PC-3 (cell line): Measurements from ENCODE around the gene DTNBP1. TPM values are rescaled to one million over a fixed set of nuclear protein-coding genes. Genes with fewer than 3 reads are reported as not detected.

Source experiments
- ATAC-seq: fragments of 200-7000 bp; cut with Tn5 transposase; 2 replicates; pipeline ENCODE4 v1.9.1; 2020; ENCODE audit warnings: mild to moderate bottlenecking, moderate library complexity
- BruUV-seq: library from RNA; stranded (reverse); fragments of 400-500 nt; replicated peaks from 2 replicates; lab custom pipeline; 2021; lab: Mats Ljungman, UMichigan
- CTCF ChIA-PET: fragments of 300-600 bp; sonication (Branson Sonifier 250); formaldehyde crosslinking; loops from one replicate; lab custom pipeline; 2022; ENCODE audit warnings: antibody characterized with exemption; lab: Charles Lee
- POLR2A ChIA-PET: fragments of 300-600 bp; sonication (Branson Sonifier 250); formaldehyde crosslinking; loops from one replicate; lab custom pipeline; 2022; ENCODE audit warnings: antibody characterized with exemption; ENCODE audit not compliant: unreplicated experiment; lab: Charles Lee
- DNase-seq: peaks from one replicate; pipeline ENCODE4 v3.0.0-alpha.2; 2015
- H2AFZ ChIP-seq: fragments of 300-600 bp; sonication (generic); 2 replicates; pipeline ENCODE4 v1.6.0; 2016; ENCODE audit warnings: antibody characterized with exemption, low read length
- H3F3A ChIP-seq: fragments of 300-600 bp; sonication (generic); one replicate; pipeline ENCODE4 v1.6.0; 2017; ENCODE audit warnings: antibody characterized with exemption, low read length, control low read depth, mild to moderate bottlenecking; ENCODE audit not compliant: unreplicated experiment
- H3K27ac ChIP-seq: fragments of 300-600 bp; sonication (generic); 2 replicates; pipeline ENCODE4 v1.5.1; 2016; ENCODE audit warnings: mild to moderate bottlenecking, low read length
- H3K27me3 ChIP-seq: fragments of 300-600 bp; sonication (generic); 2 replicates; pipeline ENCODE4 v1.6.1; 2016; ENCODE audit warnings: low read length, mixed read lengths
- H3K36me3 ChIP-seq: fragments of 300-600 bp; sonication (generic); 2 replicates; pipeline ENCODE4 v1.6.1; 2016; ENCODE audit warnings: low read depth, mixed run types, low read length, mixed read lengths
- H3K4me1 ChIP-seq: fragments of 300-600 bp; sonication (generic); 2 replicates; pipeline ENCODE4 v1.5.1; 2016; ENCODE audit warnings: low read length; ENCODE audit not compliant: insufficient read depth
- H3K4me2 ChIP-seq: fragments of 300-600 bp; sonication (generic); 2 replicates; pipeline ENCODE4 v1.6.0; 2016; ENCODE audit warnings: low read length
- H3K4me3 ChIP-seq: fragments of 300-600 bp; sonication (generic); 2 replicates; pipeline ENCODE4 v1.5.1; 2016; ENCODE audit warnings: mild to moderate bottlenecking, low read length, mixed read lengths
- H3K79me2 ChIP-seq: fragments of 300-600 bp; sonication (generic); 2 replicates; pipeline ENCODE4 v1.6.1; 2017; ENCODE audit warnings: low read length, mixed read lengths
- H3K9ac ChIP-seq: fragments of 300-600 bp; sonication (generic); 2 replicates; pipeline ENCODE4 v1.6.0; 2016; ENCODE audit warnings: mild to moderate bottlenecking, low read length
- H3K9me2 ChIP-seq: fragments of 300-600 bp; sonication (generic); replicated peaks from 2 replicates; pipeline ENCODE4 v1.6.1; 2016; ENCODE audit warnings: mixed run types, low read length, mixed read lengths
- H3K9me3 ChIP-seq: fragments of 300-600 bp; sonication (generic); 2 replicates; pipeline ENCODE4 v1.6.1; 2016; ENCODE audit warnings: low read length, mixed read lengths
- H4K20me1 ChIP-seq: fragments of 300-600 bp; sonication (generic); 2 replicates; pipeline ENCODE4 v1.6.1; 2016; ENCODE audit warnings: low read length, mixed read lengths
- EZH2 ChIP-seq: fragments of 300-600 bp; sonication (generic); IDR thresholded peaks from one replicate; pipeline ENCODE4 v1.6.1; 2017; ENCODE audit warnings: antibody characterized with exemption, mild to moderate bottlenecking, low read length; ENCODE audit not compliant: unreplicated experiment
- EZH2phosphoT487 ChIP-seq: fragments of 300-600 bp; sonication (generic); IDR thresholded peaks from 2 replicates; pipeline ENCODE4 v1.6.1; 2018; ENCODE audit warnings: mild to moderate bottlenecking, antibody characterized with exemption, low read length, borderline replicate concordance
- intact Hi-C: fragments of 100-400 bp; cut with micrococcal nuclease; formaldehyde crosslinking; loops from 2 replicates; pipeline ENCODE4 v1.9.0; 2023
- total RNA-seq: library from RNA; depleted of rRNA; stranded (reverse); fragments of >200 nt; gene quantifications from 2 replicates; pipeline ENCODE4 v1.2.3, GENCODE V29; 2014
- TF ChIP-seq, protein P1 (sequence below): fragments of 300-600 bp; sonication (generic); conservative IDR thresholded peaks from 2 replicates; pipeline ENCODE4 v1.5.1; 2017; ENCODE audit warnings: antibody characterized with exemption, low read depth, mild to moderate bottlenecking, low read length

The DTNBP1 gene
- total RNA-seq, 1 experiment from 2014 or later, result 7.9 TPM

GRCh38 chr6:15644904-15645303 is 17.9 kb downstream of the DTNBP1 start:
- ATAC-seq (no peak), DNase-seq (no peak)
- Histone ChIP-seq H3K4me2 (no peak overlapping the region), H3K9ac (no peak overlapping the region), H3K4me1 (no peaks in the 10 kb centered on the region), H3K36me3 (peaks cover 10% of the 10 kb centered on the region; the same call in 1 of the 2 replicates), H3K4me3 (no peak overlapping the region), H2AFZ (no peak overlapping the region), H3K27me3 (no peaks in the 10 kb centered on the region), H3K27ac (no peak overlapping the region), H3K9me2 (no peaks in the 10 kb centered on the region), H3K79me2 (peaks cover 18% of the 10 kb centered on the region; the same call in 1 of the 2 replicates), H3F3A (no peaks in the 10 kb centered on the region), H3K9me3 (peaks cover 7% of the 10 kb centered on the region; the same call in 1 of the 2 replicates), H4K20me1 (no peaks in the 10 kb centered on the region)
- ChIA-PET POLR2A (no interaction called here), CTCF (no interaction called here)
- TF ChIP-seq, protein P1, sequence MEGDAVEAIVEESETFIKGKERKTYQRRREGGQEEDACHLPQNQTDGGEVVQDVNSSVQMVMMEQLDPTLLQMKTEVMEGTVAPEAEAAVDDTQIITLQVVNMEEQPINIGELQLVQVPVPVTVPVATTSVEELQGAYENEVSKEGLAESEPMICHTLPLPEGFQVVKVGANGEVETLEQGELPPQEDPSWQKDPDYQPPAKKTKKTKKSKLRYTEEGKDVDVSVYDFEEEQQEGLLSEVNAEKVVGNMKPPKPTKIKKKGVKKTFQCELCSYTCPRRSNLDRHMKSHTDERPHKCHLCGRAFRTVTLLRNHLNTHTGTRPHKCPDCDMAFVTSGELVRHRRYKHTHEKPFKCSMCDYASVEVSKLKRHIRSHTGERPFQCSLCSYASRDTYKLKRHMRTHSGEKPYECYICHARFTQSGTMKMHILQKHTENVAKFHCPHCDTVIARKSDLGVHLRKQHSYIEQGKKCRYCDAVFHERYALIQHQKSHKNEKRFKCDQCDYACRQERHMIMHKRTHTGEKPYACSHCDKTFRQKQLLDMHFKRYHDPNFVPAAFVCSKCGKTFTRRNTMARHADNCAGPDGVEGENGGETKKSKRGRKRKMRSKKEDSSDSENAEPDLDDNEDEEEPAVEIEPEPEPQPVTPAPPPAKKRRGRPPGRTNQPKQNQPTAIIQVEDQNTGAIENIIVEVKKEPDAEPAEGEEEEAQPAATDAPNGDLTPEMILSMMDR, result no peak
- TF ChIP-seq EZH2phosphoT487 (no peak), EZH2 (no peak)
- no TSS peak for BruUV-seq
- intact Hi-C loops, result no loop called here

DNA sequence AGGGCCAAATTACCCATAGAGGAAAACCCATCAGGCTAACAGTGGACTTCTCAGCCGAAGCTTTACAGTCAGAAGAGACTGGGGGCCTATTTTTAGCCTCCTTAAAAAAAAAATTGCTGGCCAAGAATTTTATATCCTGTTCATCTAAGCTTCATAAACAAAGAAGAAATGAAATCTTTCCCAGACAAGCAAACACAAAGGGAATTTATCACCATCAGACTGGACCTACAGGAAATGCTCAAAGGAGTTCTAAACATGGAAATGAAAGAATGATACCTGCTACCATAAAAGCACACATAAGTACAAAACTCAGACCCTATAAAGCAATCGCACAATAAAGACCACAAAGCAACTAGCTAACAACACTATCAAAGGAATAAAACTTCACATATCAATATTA is 19.3 kb downstream of the DTNBP1 start:
- Histone ChIP-seq H3K4me3 (no peak overlapping the region), H3K79me2 (peaks cover 18% of the 10 kb centered on the region; the same call in 1 of the 2 replicates), H3K4me2 (no peak overlapping the region), H3K4me1 (no peaks in the 10 kb centered on the region), H3K36me3 (peaks cover 10% of the 10 kb centered on the region; the same call in 1 of the 2 replicates), H3K9me2 (no peaks in the 10 kb centered on the region), H2AFZ (no peak overlapping the region), H3K27ac (no peak overlapping the region), H4K20me1 (no peaks in the 10 kb centered on the region), H3F3A (no peaks in the 10 kb centered on the region), H3K9me3 (peaks cover 7% of the 10 kb centered on the region; the same call in 1 of the 2 replicates), H3K27me3 (no peaks in the 10 kb centered on the region), H3K9ac (no peak overlapping the region)
- CTCF ChIA-PET, result no interaction called here
- no TSS peak for BruUV-seq
- no peak for TF ChIP-seq EZH2
- TF ChIP-seq EZH2phosphoT487, result no peak
- TF ChIP-seq, protein P1, result no peak
- ATAC-seq, result no peak
- DNase-seq, result no peak
- POLR2A ChIA-PET, result no interaction called here
- intact Hi-C loops, result no loop called here

- no peak overlapping the region for H3K9ac ChIP-seq
- H3K9me3 ChIP-seq, result peaks cover 7% of the 10 kb centered on the region; the same call in 1 of the 2 replicates
- H3K36me3 ChIP-seq, result peaks cover 10% of the 10 kb centered on the region; the same call in 1 of the 2 replicates
- POLR2A ChIA-PET, result no interaction called here
- no peak overlapping the region for H3K27ac ChIP-seq
- intact Hi-C loops, result no loop called here
- H2AFZ ChIP-seq, result no peak overlapping the region
- H3K4me1 ChIP-seq, result no peaks in the 10 kb centered on the region
- TF ChIP-seq EZH2phosphoT487, result no peak
- TF ChIP-seq, protein P1, result peak; percentile 67
- H3K79me2 ChIP-seq, result peaks cover 18% of the 10 kb centered on the region; the same call in 1 of the 2 replicates
- ATAC-seq (peak; percentile 51; the same call in 1 of the 2 replicates), DNase-seq (peak; percentile 44)
- CTCF ChIA-PET, result no interaction called here
- no peaks in the 10 kb centered on the region for H3K9me2 ChIP-seq
- BruUV-seq, result no TSS peak
- no peaks in the 10 kb centered on the region for H3F3A ChIP-seq
- no peak overlapping the region for H3K4me2 ChIP-seq
- H3K27me3 ChIP-seq, result no peaks in the 10 kb centered on the region
- H4K20me1 ChIP-seq, result no peaks in the 10 kb centered on the region
- no peak overlapping the region for H3K4me3 ChIP-seq
These were observed 20.6 kb downstream of the DTNBP1 start for GRCh38 chr6:15642276-15642675.
